Heart right ventricle (tissue), 16 donors: ENCODE data around the gene OR5M10. TPM values are rescaled to one million over a fixed set of nuclear protein-coding genes. Genes with fewer than 3 reads are reported as not detected.
"Not testable (repeated sequence)": the region's sequence is repeated elsewhere in the genome, so short reads cannot be mapped to it uniquely, and the experiment has no call there.

Experiments used
- ATAC-seq, 8 donors: fragments of 200-7000 bp; cut with Tn5 transposase; one replicate each; pipeline ENCODE4 v1.9.1; 2020; ENCODE audit warnings: mild to moderate bottlenecking in 8 of 8, moderate library complexity in 8 of 8, moderate number of reproducible peaks in 1 of 8
- DNase-seq, 2 donors: peaks; one replicate each; pipeline ENCODE4 v3.0.0-alpha.2; 2020
- H3K27ac ChIP-seq, 10 donors: fragments of 200-600 bp; sonication (generic) in 2 of 10; one replicate each; pipeline versions ENCODE4 v1.5.0 to v1.8.0; 2020 to 2022; ENCODE audit warnings: mild to moderate bottlenecking in 3 of 10
- H3K27me3 ChIP-seq, 7 donors: fragments of 200-600 bp; one replicate each; pipeline ENCODE4 v1.8.0; 2021 to 2022; ENCODE audit warnings: mild to moderate bottlenecking in 2 of 7
- H3K36me3 ChIP-seq, 9 donors: fragments of 200-600 bp; sonication (generic) in 1 of 9; one replicate each; pipeline versions ENCODE4 v1.5.0 to v1.8.0; 2020 to 2022; ENCODE audit warnings: mild to moderate bottlenecking in 2 of 9
- H3K4me1 ChIP-seq, 9 donors: fragments of 200-600 bp; sonication (generic) in 1 of 9; one replicate each; pipeline versions ENCODE4 v1.5.0 to v1.8.0; 2020 to 2022; ENCODE audit warnings: mild to moderate bottlenecking in 4 of 9
- H3K4me3 ChIP-seq, 10 donors: fragments of 200-600 bp; sonication (generic) in 2 of 10; one replicate each; pipeline versions ENCODE4 v1.5.0 to v1.8.0; 2020 to 2022; ENCODE audit warnings: mild to moderate bottlenecking in 7 of 10, moderate library complexity in 2 of 10
- H3K9me3 ChIP-seq, 11 donors: fragments of 200-600 bp in 10 of 11; sonication (generic) in 2 of 11; one replicate each; pipeline versions ENCODE4 v1.5.0 to v1.8.0; 2013 to 2022; ENCODE audit warnings: mild to moderate bottlenecking in 2 of 11, control low read depth in 1 of 11, moderate library complexity in 1 of 11
- WGBS, 2 donors: extraction: QIAGEN DNeasy Blood & Tissue Kit; methylation state at CpG; one replicate each; pipeline ENCODE4 v1.1.7; 2013; ENCODE audit warnings: inconsistent platforms in 1 of 2; 5-methylcytosine and 5-hydroxymethylcytosine counted together
- intact Hi-C, 10 donors: fragments of 100-400 bp; cut with DNase I; formaldehyde crosslinking; loops; one replicate each; pipeline versions ENCODE4 v1.11.1 to v1.14.2; 2022
- polyA plus RNA-seq, 2 donors: library from polyadenylated mRNA; stranded (reverse); fragments of 200-250 nt; gene quantifications; one replicate each; pipeline ENCODE4 v1.2.3, GENCODE V29; 2013
- total RNA-seq, 10 donors: library from RNA; stranded (reverse); fragmentation: NEBNext Ultra II Directional in 3 of 10; extraction: Animal tissue kit (Norgen Biotek cat#: 25700) in 3 of 10; gene quantifications; one replicate each; pipeline versions ENCODE4 v1.2.1 to v1.2.4, GENCODE V29; 2021 to 2023
- TF ChIP-seq, protein P1 (sequence below), 9 donors: fragments of 200-600 bp; sonication (generic) in 2 of 9; IDR thresholded peaks; one replicate each; pipeline versions ENCODE4 v1.5.0 to v1.8.0; 2021 to 2022; ENCODE audit warnings: antibody characterized with exemption in 9 of 9, mild to moderate bottlenecking in 5 of 9, moderate library complexity in 1 of 9
- donor health status: Arrhythmogenic right ventricular cardiomyopathy.
- donor health status: ischemic (EF 13 %, LVEDD 7.1; RV severe dilation, severe dysfunction).
- donor health status: healthy with polysubstance abuse.
- donor health status: DM: no; HTN: yes; CAD: no.
- donor health status: DM: no; HTN: no; CAD: no.
- donor health status: ischemic (EF 25% LVEDD 6.9; RV normal size, moderate dysfunction).
- donor health status: ischemic (EF 25% LVEDD 5.7; RV mildly dilated, moderate dysfunction).
- donor health status: healthy.
- donor health status: DM: yes; HTN: yes; CAD: no.
- donor health status: Ischemic cardiomyopathy.
- donor health status: ischemic (EF 35%, LVEDD 5.7; RV mildly dilated, moderate dysfunction).
- donor health status: nonischemic (EF 11% LVEDD 7.7; RV severe dilation, severe dysfunction).
- donor health status: DM: yes; HTN: yes; CAD: no.
- donor health status: PGD.
- donor health status: ischemic (EF 29% LVEDD 5.4; RV normal size, mild dysfunction).
- donor health status: nonischemic (EF 23%, LVEDD 6.1; RV moderate dilation, normal function).

OR5M10 gene
- total and polyA plus RNA-seq, 12 donors = not detected

DNA sequence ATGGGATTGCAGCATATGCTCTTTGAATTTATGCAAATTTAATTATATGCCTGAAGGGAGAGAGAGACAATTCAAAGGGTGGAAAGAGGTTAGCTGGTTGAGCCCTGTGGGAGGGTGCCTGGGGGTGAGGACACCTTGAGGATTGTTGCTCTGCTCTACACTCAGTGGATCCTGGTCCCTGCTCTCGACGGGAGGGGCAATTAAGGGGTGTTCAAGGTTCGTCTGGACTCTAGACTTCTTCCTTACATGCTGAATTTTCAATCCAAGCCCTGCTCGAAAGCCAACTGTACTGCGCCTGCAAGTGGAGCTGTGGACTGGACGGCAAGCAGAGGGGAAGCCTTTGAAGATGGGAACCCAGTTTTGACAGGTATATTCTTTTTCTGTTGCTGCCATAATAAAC, 18.9 kb downstream of the OR5M10 start:
- DNase-seq = no peak
- intact Hi-C loops = no loop called here
- TF ChIP-seq, protein P1, sequence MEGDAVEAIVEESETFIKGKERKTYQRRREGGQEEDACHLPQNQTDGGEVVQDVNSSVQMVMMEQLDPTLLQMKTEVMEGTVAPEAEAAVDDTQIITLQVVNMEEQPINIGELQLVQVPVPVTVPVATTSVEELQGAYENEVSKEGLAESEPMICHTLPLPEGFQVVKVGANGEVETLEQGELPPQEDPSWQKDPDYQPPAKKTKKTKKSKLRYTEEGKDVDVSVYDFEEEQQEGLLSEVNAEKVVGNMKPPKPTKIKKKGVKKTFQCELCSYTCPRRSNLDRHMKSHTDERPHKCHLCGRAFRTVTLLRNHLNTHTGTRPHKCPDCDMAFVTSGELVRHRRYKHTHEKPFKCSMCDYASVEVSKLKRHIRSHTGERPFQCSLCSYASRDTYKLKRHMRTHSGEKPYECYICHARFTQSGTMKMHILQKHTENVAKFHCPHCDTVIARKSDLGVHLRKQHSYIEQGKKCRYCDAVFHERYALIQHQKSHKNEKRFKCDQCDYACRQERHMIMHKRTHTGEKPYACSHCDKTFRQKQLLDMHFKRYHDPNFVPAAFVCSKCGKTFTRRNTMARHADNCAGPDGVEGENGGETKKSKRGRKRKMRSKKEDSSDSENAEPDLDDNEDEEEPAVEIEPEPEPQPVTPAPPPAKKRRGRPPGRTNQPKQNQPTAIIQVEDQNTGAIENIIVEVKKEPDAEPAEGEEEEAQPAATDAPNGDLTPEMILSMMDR (IDR thresholded peaks at IDR 0.05) = no peak
- H3K27me3 ChIP-seq = no peaks in the 10 kb centered on the region
- H3K9me3 ChIP-seq = peaks cover 0 to 15% (median 0%) of the 10 kb centered on the region in 11 donors
- H3K27ac ChIP-seq = no peak overlapping the region
- no peak for ATAC-seq
- H3K4me3 ChIP-seq = no peak overlapping the region
- no peaks in the 10 kb centered on the region for H3K4me1 ChIP-seq
- 67 to 71% methylated on average over 6 of the region's 6 CpGs for WGBS, 2 donors
- H3K36me3 ChIP-seq = no peaks in the 10 kb centered on the region

DNA sequence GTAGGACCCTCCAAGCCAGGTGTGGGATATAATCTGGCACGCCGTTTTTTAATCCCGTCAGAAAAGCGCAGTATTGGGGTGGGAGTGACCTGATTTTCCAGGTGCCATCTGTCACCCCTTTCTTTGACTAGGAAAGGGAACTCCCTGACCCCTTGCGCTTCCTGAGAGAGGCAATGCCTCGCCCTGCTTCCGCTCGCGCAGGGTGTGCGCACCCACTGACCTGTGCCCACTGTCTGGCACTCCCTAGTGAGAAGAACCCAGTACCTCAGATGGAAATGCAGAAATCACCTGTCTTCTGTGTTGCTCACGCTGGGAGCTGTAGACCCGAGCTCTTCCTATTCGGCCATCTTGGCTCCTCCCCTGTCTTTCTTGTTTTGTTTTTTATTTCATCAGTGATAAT, 22.8 kb downstream of the OR5M10 start:
- H3K36me3 ChIP-seq, H3K27me3 ChIP-seq, H3K4me1 ChIP-seq, DNase-seq, H3K27ac ChIP-seq, intact Hi-C loops, H3K4me3 ChIP-seq, ATAC-seq: not testable (repeated sequence)
- WGBS, 2 donors = 83 to 89% methylated on average over 13 of the region's 13 CpGs
- H3K9me3 ChIP-seq = peaks cover 0 to 15% (median 0%) of the 10 kb centered on the region in 11 donors

DNA sequence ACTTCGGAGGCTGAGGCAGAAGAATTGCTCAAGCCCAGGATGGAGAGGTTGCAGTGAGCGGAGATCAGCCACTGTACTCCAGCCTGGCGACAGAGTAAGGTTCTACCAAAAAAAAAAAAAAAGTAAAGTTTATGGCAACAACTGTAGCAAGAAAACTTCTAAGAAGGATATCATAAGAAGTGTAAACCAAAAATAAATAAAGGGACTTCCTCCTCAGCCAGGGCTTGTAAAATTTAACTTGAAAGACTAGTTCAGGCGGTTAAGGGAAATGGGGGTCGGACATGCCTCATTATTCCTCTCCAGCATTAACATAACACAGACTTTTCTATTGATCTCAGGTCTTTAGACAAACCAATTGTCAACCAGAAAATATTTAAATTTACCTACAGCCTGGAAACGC, 32.0 kb downstream of the OR5M10 start:
- no peaks in the 10 kb centered on the region for H3K27me3 ChIP-seq
- H3K9me3 ChIP-seq = peaks cover 0 to 11% (median 0%) of the 10 kb centered on the region in 11 donors
- H3K27ac ChIP-seq = no peak overlapping the region
- H3K36me3 ChIP-seq = no peaks in the 10 kb centered on the region
- DNase-seq (no peak), ATAC-seq (no peak)
- intact Hi-C loops = no loop called here
- no peaks in the 10 kb centered on the region for H3K4me1 ChIP-seq
- no peak overlapping the region for H3K4me3 ChIP-seq
- WGBS, 2 donors = 85 to 87% methylated on average over 6 of the region's 6 CpGs
- TF ChIP-seq, protein P1 (IDR thresholded peaks at IDR 0.05) = no peak

DNA sequence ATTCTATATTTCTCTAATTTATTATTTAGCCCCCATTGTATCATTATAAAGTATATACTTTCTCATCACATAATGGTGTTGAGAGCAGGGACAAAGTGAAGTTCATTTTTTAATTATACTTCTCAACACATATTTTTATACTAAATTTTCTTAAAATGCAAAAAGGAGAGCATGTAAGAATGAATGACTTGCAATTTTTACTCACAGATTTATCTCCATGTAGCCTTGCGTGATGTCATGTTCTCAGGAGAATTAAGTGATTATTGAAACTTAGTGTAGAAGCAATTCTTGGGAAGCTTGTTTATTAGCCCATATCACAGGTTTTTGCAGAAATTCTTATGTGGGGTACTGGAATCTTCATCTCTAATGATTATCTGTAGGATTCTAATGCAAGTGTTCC, 33.8 kb downstream of the OR5M10 start:
- intact Hi-C loops = no loop called here
- DNase-seq = no peak
- TF ChIP-seq, protein P1 (IDR thresholded peaks at IDR 0.05) = no peak
- Histone ChIP-seq H3K4me3 (no peak overlapping the region), H3K4me1 (no peaks in the 10 kb centered on the region), H3K27ac (no peak overlapping the region), H3K9me3 (peaks cover 0 to 11% (median 0%) of the 10 kb centered on the region in 11 donors), H3K27me3 (no peaks in the 10 kb centered on the region), H3K36me3 (no peaks in the 10 kb centered on the region)
- 84 to 94% methylated on average over 1 of the region's 1 CpG for WGBS, 2 donors
- no peak for ATAC-seq

DNA sequence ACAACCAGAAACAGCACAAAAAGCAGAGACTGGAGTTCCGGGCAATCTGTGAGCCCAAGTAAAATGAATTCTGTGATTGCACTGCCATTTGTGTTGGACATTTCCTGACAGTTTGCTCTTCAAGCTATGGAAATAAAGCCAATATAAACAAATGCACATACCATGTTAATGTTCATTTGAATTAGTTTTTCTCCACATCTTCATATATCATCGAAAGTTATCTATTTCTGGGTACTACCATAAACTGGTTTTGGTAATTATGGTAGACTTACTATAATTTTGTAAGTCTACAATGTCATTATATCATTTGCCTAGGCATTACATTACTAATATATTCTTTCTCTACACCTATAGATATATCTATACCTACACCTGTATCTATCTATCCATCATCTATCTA, 34.4 kb downstream of the OR5M10 start, which contains the start of gene OR5M11:
TSS of gene OR5M11 (minus strand) at position 101 of the 400 bp plus-strand sequence. CDS start at position 101, 0 bp downstream.
- no peaks in the 10 kb centered on the region for H3K27me3 ChIP-seq
- intact Hi-C loops = no loop called here
- H3K27ac ChIP-seq = no peak within 1 kb of the TSS
- H3K9me3 ChIP-seq = peaks cover 0 to 6% (median 0%) of the 10 kb centered on the region in 11 donors
- H3K4me1 ChIP-seq = no peaks in the 10 kb centered on the region
- WGBS, 2 donors = 78% methylated on average over 2 of the region's 2 CpGs
- no peaks in the 10 kb centered on the region for H3K36me3 ChIP-seq
- no peak for ATAC-seq
- TF ChIP-seq, protein P1 (IDR thresholded peaks at IDR 0.05) = no peak
- DNase-seq = no peak
- H3K4me3 ChIP-seq = no peak within 1 kb of the TSS
